Measurements from ENCODE around the gene ATP9A.
"Not testable (repeated sequence)": the region's sequence is repeated elsewhere in the genome, so short reads cannot be mapped to it uniquely, and the experiment has no call there.

The ATP9A gene

GRCh38 chr20:51727872-51728271 is 40.3 kb downstream of the ATP9A start:
- no peak for DNase-seq (ENCODE audit: low read depth)

- DNase-seq (ENCODE audit: low read depth) = no peak
Observed at GRCh38 chr20:51725584-51726176, 42.5 kb downstream of the ATP9A start.

- DNase-seq (ENCODE audit: low read depth) = not testable (repeated sequence)
Observed at GRCh38 chr20:51723026-51723425, 45.2 kb downstream of the ATP9A start.

GRCh38 chr20:51722246-51722645 is 45.9 kb downstream of the ATP9A start:
- not testable (repeated sequence) for DNase-seq (ENCODE audit: low read depth)

GRCh38 chr20:51720854-51721253 is 47.3 kb downstream of the ATP9A start:
- DNase-seq (ENCODE audit: low read depth) = no peak

- DNase-seq (ENCODE audit: low read depth) = no peak
Observed at GRCh38 chr20:51720384-51720783, 47.8 kb downstream of the ATP9A start.

GRCh38 chr20:51715856-51716185 is 52.4 kb downstream of the ATP9A start:
- no peak for DNase-seq (ENCODE audit: low read depth)

GRCh38 chr20:51715163-51715855 is 52.9 kb downstream of the ATP9A start:
- DNase-seq (ENCODE audit: low read depth) = no peak

- DNase-seq (ENCODE audit: low read depth) = no peak
Observed at GRCh38 chr20:51713213-51713598, 55.0 kb downstream of the ATP9A start.

- DNase-seq (ENCODE audit: low read depth) = no peak
Observed at GRCh38 chr20:51712501-51713212, 55.5 kb downstream of the ATP9A start.

GRCh38 chr20:51711426-51711825 is 56.8 kb downstream of the ATP9A start:
- DNase-seq (ENCODE audit: low read depth) = no peak

GRCh38 chr20:51710361-51710894 is 57.8 kb downstream of the ATP9A start:
- DNase-seq (ENCODE audit: low read depth) = no peak

- DNase-seq (ENCODE audit: low read depth) = no peak
Observed at GRCh38 chr20:51705400-51705799, 62.8 kb downstream of the ATP9A start.

GRCh38 chr20:51703400-51704287 is 64.5 kb downstream of the ATP9A start:
- DNase-seq (ENCODE audit: low read depth) = no peak

GRCh38 chr20:51702556-51702955 is 65.6 kb downstream of the ATP9A start:
- DNase-seq (ENCODE audit: low read depth) = no peak

GRCh38 chr20:51700809-51701285 is 67.3 kb downstream of the ATP9A start:
- no peak for DNase-seq (ENCODE audit: low read depth)

GRCh38 chr20:51698252-51698651 is 69.9 kb downstream of the ATP9A start:
- DNase-seq (ENCODE audit: low read depth) = no peak

- DNase-seq (ENCODE audit: low read depth) = no peak
Observed at GRCh38 chr20:51697096-51697826, 70.9 kb downstream of the ATP9A start.

- no peak for DNase-seq (ENCODE audit: low read depth)
Observed at GRCh38 chr20:51696304-51697071, 71.7 kb downstream of the ATP9A start.

GRCh38 chr20:51695574-51696303 is 72.5 kb downstream of the ATP9A start:
- DNase-seq (ENCODE audit: low read depth) = no peak

Data from CMK (cell line).